ENCODE results near the gene NFIL3. TPM values are rescaled to one million over a fixed set of nuclear protein-coding genes. Genes with fewer than 3 reads are reported as not detected.

NFIL3 gene
- polyA plus RNA-seq, 1 of the 3 experiments (the other 2 are of a cell fraction), result 9.3 TPM

- DNase-seq, result no peak
- Histone ChIP-seq H3K36me3 (replicated peaks in 1 of 2; ENCODE audit: control insufficient read depth in 1 of 2, insufficient read depth in 2 of 2, low read length in 1 of 2) (peaks cover 3 to 5% of the 10 kb centered on the region in 2 experiments), H2AFZ (ENCODE audit: low read depth) (no peak overlapping the region), H3K9me3 (no peaks in the 10 kb centered on the region), H3K79me2 (ENCODE audit: insufficient read depth) (peaks cover 88% of the 10 kb centered on the region), H4K20me1 (ENCODE audit: insufficient read depth) (no peaks in the 10 kb centered on the region; the same call in 1 of the 2 replicates), H3K4me1 (ENCODE audit: control insufficient read depth in 1 of 2, insufficient read depth in 2 of 2, low read depth in 1 of 2, low read length in 1 of 2) (peaks cover 4 to 6% of the 10 kb centered on the region in 2 experiments), H3K9me2 (no peaks in the 10 kb centered on the region), H3K27ac (ENCODE audit: low read depth in 2 of 2, low read length in 1 of 2) (no peak overlapping the region), H3K27me3 (ENCODE audit: insufficient read depth) (no peaks in the 10 kb centered on the region), H3K9ac (no peak overlapping the region), H3F3A (replicated peaks; ENCODE audit: insufficient read depth) (peaks cover 12% of the 10 kb centered on the region), H3K4me2 (no peak overlapping the region), H3K4me3 (ENCODE audit: low read depth in 2 of 2, low read length in 1 of 2) (no peak overlapping the region)
- TF ChIP-seq MAX (IDR thresholded peaks at IDR 0.05; ENCODE audit: low read depth) (no peak), USF1 (IDR thresholded peaks at IDR 0.05; ENCODE audit: borderline replicate concordance, low read depth) (no peak), TEAD4 (IDR thresholded peaks at IDR 0.05; ENCODE audit: borderline replicate concordance, insufficient read depth) (no peak), MXI1 (IDR thresholded peaks at IDR 0.05; ENCODE audit: low read depth, low read length) (no peak), JUND (IDR thresholded peaks at IDR 0.05) (no peak), GATA2 (CRISPR knock-in tag; IDR thresholded peaks at IDR 0.05) (no peak), MEF2A (IDR thresholded peaks at IDR 0.05; ENCODE audit: borderline replicate concordance, low read depth) (no peak), NRF1 (IDR thresholded peaks at IDR 0.05; ENCODE audit: low read depth, low read length) (no peak), FOXJ3 (CRISPR knock-in tag; IDR thresholded peaks at IDR 0.05) (no peak)
- WGBS (ENCODE audit: low lambda C conversion rate), result 95% methylated on average over 3 of the region's 3 CpGs
- POLR2A ChIA-PET, result no interaction called here
- CTCF ChIA-PET, result no interaction called here
Measured at GRCh38 chr9:91415290-91415689, 8.3 kb downstream of the NFIL3 start.

- no peaks in the 10 kb centered on the region for H3K27me3 ChIP-seq (ENCODE audit: insufficient read depth)
- no peak overlapping the region for H3K27ac ChIP-seq (ENCODE audit: low read depth in 2 of 2, low read length in 1 of 2)
- no peak for TF ChIP-seq REST (IDR thresholded peaks at IDR 0.05; ENCODE audit: low read depth, low read length)
- TF ChIP-seq PBX3 (IDR thresholded peaks at IDR 0.05), result 0 out of 2 replicates have a peak, but pooled peaks have one; percentile 6
- ChIA-PET POLR2A (no interaction called here), CTCF (interaction anchor here (0.6 to 0.9 kb wide), 2 partner anchors 247 to 1300 kb away, joined by 3 read pairs; no protein-coding TSS in a partner anchor)
- H3K79me2 ChIP-seq (ENCODE audit: insufficient read depth), result peaks cover 67% of the 10 kb centered on the region
- H3F3A ChIP-seq (replicated peaks; ENCODE audit: insufficient read depth), result peaks cover 16% of the 10 kb centered on the region
- H3K9me2 ChIP-seq, result no peaks in the 10 kb centered on the region
- H3K9me3 ChIP-seq, result no peaks in the 10 kb centered on the region
- H3K36me3 ChIP-seq (replicated peaks in 1 of 2; ENCODE audit: control insufficient read depth in 1 of 2, insufficient read depth in 2 of 2, low read length in 1 of 2), result peaks cover 15 to 19% of the 10 kb centered on the region in 2 experiments
- no peaks in the 10 kb centered on the region; the same call in 1 of the 2 replicates for H4K20me1 ChIP-seq (ENCODE audit: insufficient read depth)
- H3K9ac ChIP-seq, result no peak overlapping the region
- H2AFZ ChIP-seq (ENCODE audit: low read depth), result no peak overlapping the region
- peaks cover 0 to 4% of the 10 kb centered on the region in 2 experiments; a peak in 2 of 4 replicates for H3K4me1 ChIP-seq (ENCODE audit: control insufficient read depth in 1 of 2, insufficient read depth in 2 of 2, low read depth in 1 of 2, low read length in 1 of 2)
- H3K4me3 ChIP-seq (ENCODE audit: low read depth in 2 of 2, low read length in 1 of 2), result no peak overlapping the region
- WGBS (ENCODE audit: low lambda C conversion rate), result 84% methylated on average over 2 of the region's 2 CpGs
- no peak for DNase-seq
- H3K4me2 ChIP-seq, result no peak overlapping the region
Measured at GRCh38 chr9:91412941-91413340, 10.7 kb downstream of the NFIL3 start.

Measured in SK-N-SH (cell line).